ENCODE results near the gene FEM1C.

DNA sequence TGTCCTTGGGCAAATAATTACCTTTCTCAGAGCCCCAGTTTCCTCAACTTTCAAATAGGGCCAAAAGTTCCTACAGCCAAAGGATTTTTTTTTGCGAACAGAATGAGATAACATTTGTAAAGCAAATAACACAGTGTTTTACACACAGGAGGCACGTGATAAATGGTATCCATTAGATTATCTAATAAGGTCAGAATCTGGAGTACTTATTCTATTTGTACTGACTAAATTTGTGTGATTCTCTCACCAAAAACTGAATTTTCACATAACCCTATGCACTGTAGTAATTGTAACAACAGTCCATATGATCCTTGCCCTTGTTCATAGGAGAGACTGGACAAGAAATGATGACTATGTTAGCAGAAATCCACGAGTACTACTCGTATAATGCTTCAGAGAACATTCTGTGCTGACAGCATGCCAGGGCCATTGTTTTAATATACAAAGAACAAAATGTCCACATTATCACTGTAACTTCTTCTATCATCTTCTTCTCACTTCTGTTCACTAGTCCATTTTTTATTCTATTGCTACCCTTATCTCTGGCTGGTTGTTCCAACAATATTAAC is 13.9 kb upstream of the FEM1C start:
- TF ChIP-seq, protein P1, sequence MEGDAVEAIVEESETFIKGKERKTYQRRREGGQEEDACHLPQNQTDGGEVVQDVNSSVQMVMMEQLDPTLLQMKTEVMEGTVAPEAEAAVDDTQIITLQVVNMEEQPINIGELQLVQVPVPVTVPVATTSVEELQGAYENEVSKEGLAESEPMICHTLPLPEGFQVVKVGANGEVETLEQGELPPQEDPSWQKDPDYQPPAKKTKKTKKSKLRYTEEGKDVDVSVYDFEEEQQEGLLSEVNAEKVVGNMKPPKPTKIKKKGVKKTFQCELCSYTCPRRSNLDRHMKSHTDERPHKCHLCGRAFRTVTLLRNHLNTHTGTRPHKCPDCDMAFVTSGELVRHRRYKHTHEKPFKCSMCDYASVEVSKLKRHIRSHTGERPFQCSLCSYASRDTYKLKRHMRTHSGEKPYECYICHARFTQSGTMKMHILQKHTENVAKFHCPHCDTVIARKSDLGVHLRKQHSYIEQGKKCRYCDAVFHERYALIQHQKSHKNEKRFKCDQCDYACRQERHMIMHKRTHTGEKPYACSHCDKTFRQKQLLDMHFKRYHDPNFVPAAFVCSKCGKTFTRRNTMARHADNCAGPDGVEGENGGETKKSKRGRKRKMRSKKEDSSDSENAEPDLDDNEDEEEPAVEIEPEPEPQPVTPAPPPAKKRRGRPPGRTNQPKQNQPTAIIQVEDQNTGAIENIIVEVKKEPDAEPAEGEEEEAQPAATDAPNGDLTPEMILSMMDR (IDR thresholded peaks at IDR 0.05 in 4 of 5, conservative IDR thresholded peaks at IDR 0.05 in 1 of 5), result no peak
- TF ChIP-seq POLR2A (IDR thresholded peaks at IDR 0.05), result no peak
